Measurements from ENCODE around the gene PTPRG.

PTPRG gene

GRCh38 chr3:62318365-62318751 lies 757.0 kb downstream of the PTPRG start:
- DNase-seq = peak in 4 of 51 donors; percentile 3 to 21 (median 16)

GRCh38 chr3:62318752-62319569 lies 757.6 kb downstream of the PTPRG start:
- DNase-seq = peak; percentile 28 to 91 (median 72)

GRCh38 chr3:62319570-62320243 lies 758.3 kb downstream of the PTPRG start:
- no peak for DNase-seq

GRCh38 chr3:62323241-62323640 lies 761.9 kb downstream of the PTPRG start:
- DNase-seq = no peak

- DNase-seq = no peak
Measured at GRCh38 chr3:62325896-62326295, 764.5 kb downstream of the PTPRG start.

GRCh38 chr3:62329971-62330370 lies 768.6 kb downstream of the PTPRG start:
- DNase-seq = no peak

GRCh38 chr3:62332017-62332416 lies 770.6 kb downstream of the PTPRG start:
- DNase-seq = no peak

GRCh38 chr3:62332835-62333244 lies 771.5 kb downstream of the PTPRG start:
- peak in 2 of 51 donors; percentile 0 to 11 for DNase-seq

- DNase-seq = no peak
Measured at GRCh38 chr3:62335196-62335595, 773.8 kb downstream of the PTPRG start.

- no peak for DNase-seq
Measured at GRCh38 chr3:62343755-62344154, 782.4 kb downstream of the PTPRG start.

Data from hypothalamus (tissue), 51 donors.